CD4-positive, alpha-beta T cell treated with Interleukin-4 for 4 hours (primary cell): ENCODE results near the gene PSMB3.

ENCODE experiments used
- DNase-seq: peaks from one replicate; pipeline ENCODE4 v3.0.0-alpha.2; 2020

The PSMB3 gene

GRCh38 chr17:38798614-38799500 is 46.3 kb downstream of the PSMB3 start:
- peak; percentile 43 for DNase-seq

GRCh38 chr17:38799501-38800236 is 47.1 kb downstream of the PSMB3 start, which contains the start of gene PIP4K2B:
Gene PIP4K2B (minus strand): TSS chr17:38799556. CDS start chr17:38799424, 132 bp downstream.
- DNase-seq, result peak; percentile 93

- DNase-seq, result no peak
Measured at GRCh38 chr17:38800237-38800760, 47.8 kb downstream of the PSMB3 start.

- DNase-seq, result no peak
Measured at GRCh38 chr17:38809828-38810227, 57.3 kb downstream of the PSMB3 start.
